ENCODE data around the gene KLHL35.
A peak's percentile ranks its signal among the peaks of the same experiment; 100 is the strongest.
"Not testable (repeated sequence)": the region's sequence is repeated elsewhere in the genome, so short reads cannot be mapped to it uniquely, and the experiment has no call there.

The KLHL35 gene

GRCh38 chr11:75386942-75387630, 45.9 kb downstream of the KLHL35 start:
- peaks cover 5 to 29% (median 27%) of the 10 kb centered on the region in 4 experiments for H3K4me1 ChIP-seq (ENCODE audit: control extremely low read depth in 1 of 4, control insufficient read depth in 4 of 4, insufficient read depth in 4 of 4, low read length in 3 of 4)
- H3K36me3 ChIP-seq (ENCODE audit: control insufficient read depth in 4 of 4, insufficient read depth in 4 of 4, low read length in 3 of 4) = no peaks in the 10 kb centered on the region
- no peaks in the 10 kb centered on the region for H3K9me3 ChIP-seq (ENCODE audit: control extremely low read depth in 1 of 5, control insufficient read depth in 4 of 5, insufficient read depth in 2 of 5, low read depth in 1 of 5, low read length in 4 of 5)
- ChIA-PET CTCF (interaction anchor here (1.1 to 20.1 kb wide), 14 partner anchors 10 to 146 kb away, joined by 3 to 455 read pairs (median 12); partner anchors contain the start of gene ARRB1), POLR2A (no interaction called here)
- no peak overlapping the region for H3K27ac ChIP-seq (ENCODE audit: insufficient read depth in 1 of 2, low read depth in 1 of 2, low read length in 2 of 2, poor library complexity in 1 of 2, severe bottlenecking in 2 of 2)
- no peaks in the 10 kb centered on the region for H3K27me3 ChIP-seq (replicated peaks in 2 of 5; ENCODE audit: control insufficient read depth in 4 of 5, insufficient read depth in 5 of 5, low read length in 4 of 5)
- 100% methylated on average over 2 of the region's 3 CpGs for WGBS (ENCODE audit: insufficient coverage)
- H3K4me3 ChIP-seq (ENCODE audit: control insufficient read depth in 1 of 7, extremely low read depth in 1 of 7, insufficient read depth in 4 of 7, low read depth in 2 of 7, low read length in 6 of 7) = no peak overlapping the region
- DNase-seq = no peak

GRCh38 chr11:75384438-75385080, 48.4 kb downstream of the KLHL35 start:
- peak overlapping the region in 4 of 7 experiments; percentile 19 to 66 (median 35) for H3K4me3 ChIP-seq (ENCODE audit: control insufficient read depth in 1 of 7, extremely low read depth in 1 of 7, insufficient read depth in 4 of 7, low read depth in 2 of 7, low read length in 6 of 7)
- peak; percentile 75 to 81 (median 79) for DNase-seq
- no peaks in the 10 kb centered on the region for H3K9me3 ChIP-seq (ENCODE audit: control extremely low read depth in 1 of 5, control insufficient read depth in 4 of 5, insufficient read depth in 2 of 5, low read depth in 1 of 5, low read length in 4 of 5)
- H3K27ac ChIP-seq (ENCODE audit: insufficient read depth in 1 of 2, low read depth in 1 of 2, low read length in 2 of 2, poor library complexity in 1 of 2, severe bottlenecking in 2 of 2) = no peak overlapping the region
- H3K4me1 ChIP-seq (ENCODE audit: control extremely low read depth in 1 of 4, control insufficient read depth in 4 of 4, insufficient read depth in 4 of 4, low read length in 3 of 4) = peaks cover 5 to 52% (median 35%) of the 10 kb centered on the region in 4 experiments
- H3K27me3 ChIP-seq (replicated peaks in 2 of 5; ENCODE audit: control insufficient read depth in 4 of 5, insufficient read depth in 5 of 5, low read length in 4 of 5) = no peaks in the 10 kb centered on the region
- POLR2A ChIA-PET = no interaction called here
- no peaks in the 10 kb centered on the region for H3K36me3 ChIP-seq (ENCODE audit: control insufficient read depth in 4 of 4, insufficient read depth in 4 of 4, low read length in 3 of 4)
- WGBS (ENCODE audit: insufficient coverage) = 57% methylated on average over 7 of the region's 24 CpGs
- CTCF ChIA-PET = interaction anchor here (0.8 to 20.1 kb wide), 17 partner anchors 9 to 147 kb away, joined by 3 to 455 read pairs (median 7); partner anchors contain the start of genes ARRB1 and RPS3

- CTCF ChIA-PET = interaction anchor here (0.7 to 20.1 kb wide), 11 partner anchors 8 to 104 kb away, joined by 3 to 455 read pairs (median 5); partner anchors contain the start of gene ARRB1
- peak overlapping the region; percentile 33 to 46 for H3K27ac ChIP-seq (ENCODE audit: insufficient read depth in 1 of 2, low read depth in 1 of 2, low read length in 2 of 2, poor library complexity in 1 of 2, severe bottlenecking in 2 of 2)
Observed at GRCh38 chr11:75383246-75383645, 49.8 kb downstream of the KLHL35 start.

GRCh38 chr11:75380716-75381420, 52.1 kb downstream of the KLHL35 start:
- CTCF ChIA-PET = interaction anchor here (1.7 to 20.1 kb wide), 6 partner anchors 8 to 102 kb away, joined by 6 to 455 read pairs (median 74); partner anchors contain the start of gene ARRB1
- POLR2A ChIA-PET = interaction anchor here (0.6 to 0.8 kb wide), 3 partner anchors 20 to 697 kb away, joined by 3 to 5 read pairs (median 3); no protein-coding TSS in a partner anchor
- Histone ChIP-seq H3K27me3 (replicated peaks in 2 of 5; ENCODE audit: control insufficient read depth in 4 of 5, insufficient read depth in 5 of 5, low read length in 4 of 5) (no peaks in the 10 kb centered on the region), H3K4me3 (ENCODE audit: control insufficient read depth in 1 of 7, extremely low read depth in 1 of 7, insufficient read depth in 4 of 7, low read depth in 2 of 7, low read length in 6 of 7) (no peak overlapping the region), H3K4me1 (ENCODE audit: control extremely low read depth in 1 of 4, control insufficient read depth in 4 of 4, insufficient read depth in 4 of 4, low read length in 3 of 4) (peaks cover 5 to 53% (median 27%) of the 10 kb centered on the region in 4 experiments), H3K9me3 (ENCODE audit: control extremely low read depth in 1 of 5, control insufficient read depth in 4 of 5, insufficient read depth in 2 of 5, low read depth in 1 of 5, low read length in 4 of 5) (no peaks in the 10 kb centered on the region), H3K27ac (ENCODE audit: insufficient read depth in 1 of 2, low read depth in 1 of 2, low read length in 2 of 2, poor library complexity in 1 of 2, severe bottlenecking in 2 of 2) (no peak overlapping the region), H3K36me3 (ENCODE audit: control insufficient read depth in 4 of 4, insufficient read depth in 4 of 4, low read length in 3 of 4) (no peaks in the 10 kb centered on the region)
- DNase-seq = peak in 2 of 3 donors; percentile 68 to 76
- WGBS (ENCODE audit: insufficient coverage) = 64% methylated on average over 5 of the region's 7 CpGs

More at GRCh38 chr11:75383246-75383645, 49.8 kb downstream of the KLHL35 start:
- 5% methylated on average over 3 of the region's 3 CpGs for WGBS (ENCODE audit: insufficient coverage)
- no peaks in the 10 kb centered on the region for H3K9me3 ChIP-seq (ENCODE audit: control extremely low read depth in 1 of 5, control insufficient read depth in 4 of 5, insufficient read depth in 2 of 5, low read depth in 1 of 5, low read length in 4 of 5)
- peaks cover 5 to 48% (median 28%) of the 10 kb centered on the region in 4 experiments for H3K4me1 ChIP-seq (ENCODE audit: control extremely low read depth in 1 of 4, control insufficient read depth in 4 of 4, insufficient read depth in 4 of 4, low read length in 3 of 4)
- no peaks in the 10 kb centered on the region for H3K36me3 ChIP-seq (ENCODE audit: control insufficient read depth in 4 of 4, insufficient read depth in 4 of 4, low read length in 3 of 4)
- no peaks in the 10 kb centered on the region for H3K27me3 ChIP-seq (replicated peaks in 2 of 5; ENCODE audit: control insufficient read depth in 4 of 5, insufficient read depth in 5 of 5, low read length in 4 of 5)
- peak overlapping the region in 3 of 7 experiments; percentile 3 to 46 (median 19) for H3K4me3 ChIP-seq (ENCODE audit: control insufficient read depth in 1 of 7, extremely low read depth in 1 of 7, insufficient read depth in 4 of 7, low read depth in 2 of 7, low read length in 6 of 7)
- DNase-seq = peak in 2 of 3 donors; percentile 52 to 53
- POLR2A ChIA-PET = interaction anchor here (1.2 to 2.3 kb wide), 2 partner anchors 31 to 43 kb away, joined by 5 to 8 read pairs; no protein-coding TSS in a partner anchor

- Histone ChIP-seq H3K4me3 (ENCODE audit: control insufficient read depth in 1 of 7, extremely low read depth in 1 of 7, insufficient read depth in 4 of 7, low read depth in 2 of 7, low read length in 6 of 7) (no peak overlapping the region), H3K27me3 (replicated peaks in 2 of 5; ENCODE audit: control insufficient read depth in 4 of 5, insufficient read depth in 5 of 5, low read length in 4 of 5) (no peaks in the 10 kb centered on the region), H3K27ac (ENCODE audit: insufficient read depth in 1 of 2, low read depth in 1 of 2, low read length in 2 of 2, poor library complexity in 1 of 2, severe bottlenecking in 2 of 2) (peak overlapping the region in 1 of 2 experiments; percentile 27), H3K36me3 (ENCODE audit: control insufficient read depth in 4 of 4, insufficient read depth in 4 of 4, low read length in 3 of 4) (no peaks in the 10 kb centered on the region), H3K9me3 (ENCODE audit: control extremely low read depth in 1 of 5, control insufficient read depth in 4 of 5, insufficient read depth in 2 of 5, low read depth in 1 of 5, low read length in 4 of 5) (no peaks in the 10 kb centered on the region), H3K4me1 (ENCODE audit: control extremely low read depth in 1 of 4, control insufficient read depth in 4 of 4, insufficient read depth in 4 of 4, low read length in 3 of 4) (peaks cover 5 to 57% (median 27%) of the 10 kb centered on the region in 4 experiments)
- CTCF ChIA-PET = interaction anchor here (1.7 to 20.1 kb wide), 6 partner anchors 8 to 101 kb away, joined by 6 to 455 read pairs (median 74); partner anchors contain the start of gene ARRB1
- POLR2A ChIA-PET = interaction anchor here (0.7 to 0.8 kb wide), 3 partner anchors 13 to 54 kb away, joined by 3 to 5 read pairs (median 4); no protein-coding TSS in a partner anchor
- WGBS (ENCODE audit: insufficient coverage) = no CpG with 5 or more reads among the region's 2 CpGs
- DNase-seq = no peak
Observed at GRCh38 chr11:75380245-75380644, 52.8 kb downstream of the KLHL35 start.

GRCh38 chr11:75378776-75379175, 54.2 kb downstream of the KLHL35 start:
- H3K36me3 ChIP-seq (ENCODE audit: control insufficient read depth in 4 of 4, insufficient read depth in 4 of 4, low read length in 3 of 4); H3K4me3 ChIP-seq (ENCODE audit: control insufficient read depth in 1 of 7, extremely low read depth in 1 of 7, insufficient read depth in 4 of 7, low read depth in 2 of 7, low read length in 6 of 7); POLR2A ChIA-PET; DNase-seq; H3K9me3 ChIP-seq (ENCODE audit: control extremely low read depth in 1 of 5, control insufficient read depth in 4 of 5, insufficient read depth in 2 of 5, low read depth in 1 of 5, low read length in 4 of 5); H3K27ac ChIP-seq (ENCODE audit: insufficient read depth in 1 of 2, low read depth in 1 of 2, low read length in 2 of 2, poor library complexity in 1 of 2, severe bottlenecking in 2 of 2); H3K27me3 ChIP-seq (replicated peaks in 2 of 5; ENCODE audit: control insufficient read depth in 4 of 5, insufficient read depth in 5 of 5, low read length in 4 of 5): not testable (repeated sequence)
- peaks cover 5 to 55% (median 19%) of the 10 kb centered on the region in 4 experiments for H3K4me1 ChIP-seq (ENCODE audit: control extremely low read depth in 1 of 4, control insufficient read depth in 4 of 4, insufficient read depth in 4 of 4, low read length in 3 of 4)
- CTCF ChIA-PET = interaction anchor here (1.4 to 20.1 kb wide), 3 partner anchors 25 to 103 kb away, joined by 3 to 455 read pairs (median 137); partner anchors contain the start of gene ARRB1
- 96% methylated on average over 5 of the region's 17 CpGs for WGBS (ENCODE audit: insufficient coverage)

Data from common myeloid progenitor, CD34-positive (primary cell).